ENCODE results near the gene ADAMTS19.
A peak's percentile ranks its signal among the peaks of the same experiment; 100 is the strongest.
"Not testable (repeated sequence)": the region's sequence is repeated elsewhere in the genome, so short reads cannot be mapped to it uniquely, and the experiment has no call there.

Gene ADAMTS19, protein sequence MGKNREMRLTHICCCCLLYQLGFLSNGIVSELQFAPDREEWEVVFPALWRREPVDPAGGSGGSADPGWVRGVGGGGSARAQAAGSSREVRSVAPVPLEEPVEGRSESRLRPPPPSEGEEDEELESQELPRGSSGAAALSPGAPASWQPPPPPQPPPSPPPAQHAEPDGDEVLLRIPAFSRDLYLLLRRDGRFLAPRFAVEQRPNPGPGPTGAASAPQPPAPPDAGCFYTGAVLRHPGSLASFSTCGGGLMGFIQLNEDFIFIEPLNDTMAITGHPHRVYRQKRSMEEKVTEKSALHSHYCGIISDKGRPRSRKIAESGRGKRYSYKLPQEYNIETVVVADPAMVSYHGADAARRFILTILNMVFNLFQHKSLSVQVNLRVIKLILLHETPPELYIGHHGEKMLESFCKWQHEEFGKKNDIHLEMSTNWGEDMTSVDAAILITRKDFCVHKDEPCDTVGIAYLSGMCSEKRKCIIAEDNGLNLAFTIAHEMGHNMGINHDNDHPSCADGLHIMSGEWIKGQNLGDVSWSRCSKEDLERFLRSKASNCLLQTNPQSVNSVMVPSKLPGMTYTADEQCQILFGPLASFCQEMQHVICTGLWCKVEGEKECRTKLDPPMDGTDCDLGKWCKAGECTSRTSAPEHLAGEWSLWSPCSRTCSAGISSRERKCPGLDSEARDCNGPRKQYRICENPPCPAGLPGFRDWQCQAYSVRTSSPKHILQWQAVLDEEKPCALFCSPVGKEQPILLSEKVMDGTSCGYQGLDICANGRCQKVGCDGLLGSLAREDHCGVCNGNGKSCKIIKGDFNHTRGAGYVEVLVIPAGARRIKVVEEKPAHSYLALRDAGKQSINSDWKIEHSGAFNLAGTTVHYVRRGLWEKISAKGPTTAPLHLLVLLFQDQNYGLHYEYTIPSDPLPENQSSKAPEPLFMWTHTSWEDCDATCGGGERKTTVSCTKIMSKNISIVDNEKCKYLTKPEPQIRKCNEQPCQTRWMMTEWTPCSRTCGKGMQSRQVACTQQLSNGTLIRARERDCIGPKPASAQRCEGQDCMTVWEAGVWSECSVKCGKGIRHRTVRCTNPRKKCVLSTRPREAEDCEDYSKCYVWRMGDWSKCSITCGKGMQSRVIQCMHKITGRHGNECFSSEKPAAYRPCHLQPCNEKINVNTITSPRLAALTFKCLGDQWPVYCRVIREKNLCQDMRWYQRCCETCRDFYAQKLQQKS

DNA sequence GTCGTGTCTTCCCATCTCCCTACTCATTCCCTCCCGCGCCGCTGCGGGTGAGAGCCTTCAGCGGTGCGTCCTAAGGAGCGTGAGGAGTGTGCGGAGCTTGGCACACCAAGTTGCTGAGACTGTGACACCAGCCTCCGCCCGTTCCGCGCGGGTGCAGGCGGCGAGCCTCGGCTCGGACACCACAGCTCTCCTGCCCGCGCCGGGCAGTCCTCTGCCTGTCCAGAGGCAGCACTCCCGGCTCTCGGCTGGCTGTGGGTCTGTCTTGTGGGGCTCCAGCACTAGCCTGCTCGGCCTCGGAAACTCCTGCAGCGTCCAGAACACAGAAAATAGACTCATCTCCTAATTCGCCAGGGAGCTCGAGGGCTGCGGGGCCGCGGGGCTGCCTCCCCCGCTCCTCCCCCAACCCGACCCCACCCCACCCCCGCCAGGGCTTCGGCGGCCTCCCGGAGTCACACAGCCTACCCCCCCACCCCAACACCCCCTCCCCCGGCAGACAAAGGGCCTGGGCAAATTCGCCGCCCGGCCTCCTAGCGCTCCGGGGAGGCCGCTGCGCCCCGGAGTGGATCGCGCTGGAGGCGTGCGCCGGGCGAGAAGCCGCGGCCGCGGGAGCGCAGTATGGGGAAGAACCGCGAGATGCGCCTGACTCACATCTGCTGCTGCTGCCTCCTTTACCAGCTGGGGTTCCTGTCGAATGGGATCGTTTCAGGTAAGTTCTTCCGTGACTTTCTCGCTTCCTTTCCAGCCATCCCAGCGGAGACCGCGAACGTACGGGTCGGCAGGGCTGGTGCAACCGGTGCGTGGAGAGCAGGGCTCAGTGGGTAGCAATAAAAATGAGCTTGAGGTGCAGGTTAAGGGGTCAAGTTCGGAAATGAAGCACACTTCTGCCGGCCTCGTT, at the start of gene ADAMTS19:
ADAMTS19 (plus strand) TSS at position 522 of the 895 bp plus-strand sequence; CDS start at position 616, 94 bp downstream.
- peak; percentile 13 for DNase-seq (ENCODE audit: low read depth)

DNA sequence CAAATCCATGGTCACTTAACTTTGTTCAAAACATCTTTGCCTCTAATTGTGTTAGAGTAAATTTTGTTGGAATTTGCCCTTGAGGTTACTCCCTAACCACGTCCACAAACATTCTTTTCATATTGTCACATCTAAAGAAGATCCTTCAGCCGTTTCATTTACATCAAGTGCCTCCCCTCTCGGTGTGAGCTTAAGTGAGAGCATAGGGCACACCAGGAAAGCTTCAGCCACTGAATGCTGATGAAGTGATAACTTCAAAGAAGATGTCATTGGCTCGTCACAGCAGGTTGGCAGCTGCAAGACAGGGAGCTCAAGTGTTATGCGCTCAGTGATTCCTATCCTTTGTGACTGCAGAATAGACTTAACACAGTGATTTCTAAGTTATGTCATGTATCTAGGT, 49.6 kb upstream of the ADAMTS19 start:
- DNase-seq (ENCODE audit: low read depth) = no peak

DNA sequence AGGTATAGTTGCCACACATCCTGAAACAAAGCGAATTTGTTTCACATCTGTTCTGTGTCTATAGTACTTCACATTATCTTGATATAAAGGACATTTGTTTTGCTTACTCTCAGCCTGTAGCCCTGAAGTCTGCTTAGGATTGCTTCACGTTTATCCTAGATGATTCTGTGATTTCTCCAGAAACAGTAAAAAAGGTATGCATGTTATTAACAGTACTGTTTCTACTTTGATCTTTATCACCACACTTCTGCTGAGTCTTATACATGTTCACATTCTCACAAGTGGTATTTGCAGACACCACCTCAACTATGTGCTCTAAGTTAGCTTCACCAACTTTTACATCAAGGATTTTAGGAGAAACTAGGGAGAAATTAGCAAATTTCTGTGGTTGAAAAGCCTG, 47.4 kb upstream of the ADAMTS19 start:
- DNase-seq (ENCODE audit: low read depth) = no peak

DNA sequence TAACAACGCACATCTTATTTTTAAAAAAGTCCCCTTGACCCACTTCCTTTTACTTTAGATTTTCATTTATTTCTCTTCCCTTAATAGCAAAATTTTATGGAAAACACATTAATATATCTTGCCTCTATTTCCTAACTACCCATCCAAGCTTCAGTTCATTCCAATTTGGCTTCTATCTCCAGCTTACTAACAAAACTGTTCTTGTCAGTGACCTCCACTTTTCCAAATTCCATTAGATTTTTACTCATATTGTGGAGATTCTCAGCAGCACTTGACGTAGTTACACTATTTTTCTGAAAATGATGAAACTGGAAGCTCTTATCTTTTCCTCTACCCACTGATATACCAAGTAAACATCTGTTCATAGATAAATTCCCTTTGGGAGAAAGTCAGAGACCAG, 46.5 kb upstream of the ADAMTS19 start:
- DNase-seq (ENCODE audit: low read depth) = no peak

DNA sequence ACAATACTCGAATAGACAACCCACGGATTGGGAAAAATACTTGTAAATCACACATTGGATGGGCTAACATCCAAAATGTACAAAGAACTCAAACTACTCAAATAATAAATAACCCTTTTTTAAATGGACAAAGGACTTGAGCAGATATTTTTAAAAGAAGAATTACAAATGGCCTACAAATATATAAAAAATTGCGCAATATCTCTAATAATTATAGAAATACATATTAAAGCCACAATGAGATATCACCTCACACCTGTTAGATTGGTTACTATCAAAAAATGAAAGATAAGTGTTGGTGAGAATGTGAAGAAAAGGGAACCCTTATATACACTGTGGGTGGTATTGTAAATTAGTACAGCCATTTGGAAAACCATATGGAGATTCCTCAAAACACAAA, 40.8 kb upstream of the ADAMTS19 start:
- DNase-seq (ENCODE audit: low read depth) = no peak

DNA sequence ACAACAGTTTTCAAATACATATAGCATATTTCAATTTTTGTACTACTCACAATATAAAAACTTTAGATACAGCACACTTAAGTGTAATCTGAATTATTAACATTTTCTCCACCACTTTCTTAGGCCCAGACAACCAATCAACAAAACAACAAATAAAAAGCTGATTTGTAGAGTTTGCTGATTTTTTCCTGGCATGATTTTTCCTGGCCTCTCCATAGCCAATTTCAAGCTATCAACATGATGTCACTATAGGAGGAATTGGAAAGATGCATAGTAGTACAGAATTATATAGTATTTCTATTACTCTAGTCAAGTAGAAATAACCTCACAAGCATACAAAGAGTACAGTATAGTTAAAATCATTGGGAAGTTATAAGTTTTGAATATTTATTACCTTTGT, 35.1 kb upstream of the ADAMTS19 start:
- no peak for DNase-seq (ENCODE audit: low read depth)

DNA sequence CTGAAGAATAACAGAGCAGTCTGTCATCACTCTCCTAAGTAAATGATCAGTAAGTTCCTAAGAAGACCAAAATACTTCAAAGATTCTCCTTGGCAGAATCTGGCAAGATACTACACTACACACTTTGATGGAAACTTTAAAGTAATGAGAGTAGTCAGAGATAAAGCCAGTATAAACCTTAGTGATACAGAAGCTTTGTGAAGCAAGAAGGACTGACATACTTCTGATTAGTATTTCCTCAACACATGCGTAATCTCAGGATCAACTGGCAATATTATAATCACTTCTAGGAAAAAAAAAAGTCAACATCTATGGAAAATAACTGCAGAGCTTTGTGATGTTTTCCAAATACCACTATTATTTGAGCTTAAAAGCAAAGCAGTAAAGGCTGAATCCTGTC, 34.0 kb upstream of the ADAMTS19 start:
- DNase-seq (ENCODE audit: low read depth) = no peak

DNA sequence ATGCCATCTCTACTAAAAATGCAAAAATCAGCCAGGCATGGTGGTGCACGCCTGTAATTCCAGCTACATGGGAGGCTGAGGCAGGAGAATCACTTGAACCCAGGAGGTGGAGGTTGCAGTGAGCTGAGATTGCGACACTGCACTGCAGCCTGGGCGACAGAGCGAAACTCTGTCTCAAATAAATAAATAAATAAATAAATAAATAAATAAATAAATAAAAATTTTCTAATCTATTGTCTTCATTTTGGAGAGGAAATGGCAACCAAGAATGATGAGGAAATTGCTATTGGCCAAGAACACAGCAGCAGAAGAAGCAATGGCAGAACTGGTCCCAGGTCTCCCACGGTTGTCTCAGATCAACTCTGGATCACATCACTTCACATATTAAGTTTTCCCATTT, 31.5 kb upstream of the ADAMTS19 start:
- DNase-seq (ENCODE audit: low read depth) = not testable (repeated sequence)

DNA sequence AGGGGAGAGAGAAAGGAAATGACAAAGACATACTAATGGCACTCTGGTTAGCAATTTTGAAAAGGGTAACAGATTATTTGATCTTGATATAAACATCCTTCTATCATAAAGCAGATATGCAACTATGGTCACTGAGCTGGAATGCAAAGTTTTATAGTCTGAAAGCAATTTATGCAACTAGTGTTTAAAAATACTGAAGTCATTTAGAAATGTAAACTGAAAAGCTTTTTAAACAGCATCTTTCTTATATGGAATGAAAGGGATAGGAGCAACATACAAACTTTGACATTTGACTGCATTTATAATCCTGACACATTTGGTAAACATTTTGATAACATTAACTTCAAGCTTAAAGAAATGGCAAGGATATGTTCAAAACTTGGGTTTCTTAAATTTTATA, 28.7 kb upstream of the ADAMTS19 start:
- DNase-seq (ENCODE audit: low read depth) = no peak

DNA sequence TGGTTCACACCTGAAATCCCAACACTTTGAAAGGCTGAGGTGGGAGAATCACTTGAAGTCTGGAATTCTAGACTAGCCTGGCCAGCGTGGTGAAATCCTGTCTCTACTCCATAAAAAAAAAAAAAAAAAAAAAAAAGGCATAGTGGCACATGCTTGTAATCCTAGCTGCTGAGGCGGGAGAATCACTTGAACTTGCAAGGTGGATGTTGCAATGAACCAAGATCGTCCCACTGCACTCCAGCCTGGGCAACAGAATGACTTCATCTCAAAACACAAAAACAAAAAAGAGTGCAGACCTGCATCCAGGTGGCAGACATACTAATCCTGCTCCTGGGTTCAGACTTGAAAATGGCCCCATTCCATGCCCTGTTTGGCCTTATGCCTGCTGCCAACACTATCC, 21.8 kb upstream of the ADAMTS19 start:
- DNase-seq (ENCODE audit: low read depth) = no peak

DNA sequence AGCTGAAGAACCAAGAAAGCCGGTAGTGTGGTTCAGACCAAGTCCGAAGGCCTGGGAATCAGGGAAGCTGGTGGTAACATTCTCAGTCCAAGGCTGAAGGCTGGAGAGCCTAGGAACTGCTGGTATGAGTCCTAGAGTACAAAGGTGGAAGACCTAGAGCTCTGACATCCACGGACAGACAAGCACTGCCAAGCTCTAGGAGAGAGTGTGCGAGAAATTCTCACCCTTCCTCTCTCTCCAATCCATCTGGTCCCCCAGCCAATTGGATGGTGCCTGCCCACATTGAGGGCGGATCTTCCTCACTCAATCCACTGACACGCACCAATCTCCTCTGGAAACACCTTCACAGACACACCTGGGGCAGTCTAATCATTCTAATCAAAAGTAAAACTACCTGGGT, 19.7 kb upstream of the ADAMTS19 start:
- no peak for DNase-seq (ENCODE audit: low read depth)

DNA sequence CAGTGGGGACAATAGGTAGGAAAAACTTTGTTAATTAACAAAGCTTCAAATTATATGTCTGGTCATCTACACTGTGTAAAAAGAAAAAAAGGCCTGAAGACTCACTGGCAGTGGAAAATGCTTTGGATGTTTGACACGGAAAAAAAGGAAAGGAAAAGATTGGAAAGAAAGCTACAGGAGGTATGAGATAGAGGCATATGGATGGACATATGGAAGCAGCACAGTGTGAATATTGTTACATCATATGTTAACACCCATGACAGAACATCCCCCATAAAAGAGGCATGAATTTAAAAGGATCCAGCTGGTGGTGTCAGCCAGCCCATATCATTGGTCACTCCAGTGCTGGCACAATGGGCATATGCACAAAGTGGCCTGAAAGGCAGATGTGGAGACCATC, 19.0 kb upstream of the ADAMTS19 start:
- DNase-seq (ENCODE audit: low read depth) = no peak

DNA sequence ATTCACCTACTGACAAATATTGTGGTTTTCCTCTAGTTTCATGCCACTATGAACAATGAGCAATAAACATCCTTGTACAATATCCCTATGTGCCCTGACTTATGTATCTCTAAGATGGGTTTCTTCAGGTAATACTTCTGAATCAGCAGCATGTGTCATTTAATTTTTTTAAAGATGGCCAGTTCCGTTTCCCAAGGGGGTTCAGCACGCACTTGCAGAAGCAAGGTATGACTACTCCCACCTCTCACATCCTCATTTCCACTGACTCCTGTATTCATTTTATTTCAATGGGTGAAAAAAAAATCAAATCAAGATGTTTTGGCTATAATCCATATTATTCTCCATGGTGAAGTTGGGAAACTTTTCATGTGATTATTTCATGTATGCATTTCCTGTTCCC, 14.7 kb upstream of the ADAMTS19 start:
- DNase-seq (ENCODE audit: low read depth) = no peak

DNA sequence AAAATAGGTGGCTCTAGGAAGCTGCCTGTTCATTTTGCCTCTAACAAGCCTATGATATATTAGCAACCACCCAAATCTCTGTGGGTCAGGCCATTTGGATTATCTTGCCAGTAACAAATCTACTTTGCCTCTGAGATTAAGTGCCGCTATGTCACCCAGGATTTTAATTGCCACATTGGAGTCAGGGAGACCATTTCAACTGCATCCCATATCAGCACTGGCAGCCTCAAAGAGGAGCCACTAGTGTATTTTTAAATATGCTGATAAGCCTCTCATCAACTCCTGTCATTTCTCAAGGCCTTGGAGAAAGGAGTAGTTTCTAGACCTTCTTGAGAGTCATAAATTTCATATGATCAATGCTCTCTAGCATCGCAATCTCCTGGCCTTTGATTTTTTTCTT, 12.1 kb upstream of the ADAMTS19 start:
- DNase-seq (ENCODE audit: low read depth) = no peak

DNA sequence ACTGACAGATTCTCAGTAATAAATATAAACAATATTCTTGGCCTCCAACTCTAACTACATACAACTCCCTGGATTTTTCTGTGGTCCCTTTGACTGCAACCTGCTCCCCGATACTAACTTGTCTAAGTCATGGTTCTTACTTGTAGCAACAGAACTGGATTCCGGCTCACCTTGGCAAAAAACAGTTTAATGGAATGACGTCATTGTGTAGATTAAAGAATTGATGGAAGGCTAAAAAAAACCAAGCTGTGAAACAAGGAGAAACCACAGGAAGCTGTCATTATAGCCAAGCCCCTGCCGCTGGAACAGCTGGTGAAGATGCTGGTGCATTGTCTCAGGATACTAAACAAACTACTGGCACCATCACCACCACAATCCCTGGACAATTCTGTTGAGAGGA, 11.4 kb upstream of the ADAMTS19 start:
- no peak for DNase-seq (ENCODE audit: low read depth)

DNA sequence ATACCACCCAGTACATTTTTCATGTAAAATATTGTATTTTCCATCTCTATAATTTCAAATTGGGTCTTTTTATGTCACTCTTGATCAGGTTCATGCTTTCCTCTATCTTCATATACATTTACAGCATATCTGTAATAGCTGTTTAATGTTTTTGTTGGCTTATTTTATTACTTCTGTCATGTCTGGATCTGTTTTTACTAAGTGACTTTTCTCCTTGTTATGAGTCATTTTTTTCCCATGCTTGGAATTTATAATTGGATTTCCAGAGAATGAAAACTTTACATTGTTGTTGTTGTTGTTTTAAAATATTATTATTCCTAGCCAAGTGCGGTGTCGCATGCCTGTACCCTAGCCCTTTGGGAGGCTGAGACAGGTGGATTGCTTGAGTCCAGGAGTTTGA, 5.6 kb upstream of the ADAMTS19 start:
- DNase-seq (ENCODE audit: low read depth) = no peak

DNA sequence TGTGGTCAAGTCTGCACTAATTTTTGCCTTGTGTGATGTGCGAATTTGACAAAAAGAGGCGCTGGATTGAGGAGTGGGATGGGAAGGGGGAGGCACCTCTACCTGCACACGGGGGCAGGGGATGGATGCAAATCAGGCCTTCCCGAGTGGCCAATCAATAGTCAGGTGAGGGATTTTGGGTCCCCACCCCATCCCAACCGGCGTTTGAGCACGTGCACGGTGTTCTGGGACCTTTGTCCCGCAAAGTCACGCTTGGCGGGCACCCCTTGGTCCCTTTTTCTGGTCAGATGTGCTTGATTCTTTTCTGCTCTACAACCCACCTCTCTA, 685 bp upstream of the ADAMTS19 start:
- DNase-seq (ENCODE audit: low read depth) = no peak

DNA sequence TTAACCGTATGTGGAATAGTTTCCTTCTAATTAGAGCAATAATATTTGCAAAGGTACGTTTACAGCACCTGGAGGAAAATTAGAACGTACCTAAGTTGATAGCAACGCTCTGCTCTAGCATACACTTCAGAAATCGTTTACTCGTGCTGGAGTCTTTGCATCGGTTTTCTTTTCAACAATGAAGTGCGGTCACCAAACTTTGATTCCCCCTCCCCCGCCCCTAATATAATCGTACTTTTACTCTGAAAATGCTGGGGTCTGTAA, 506 bp downstream of the ADAMTS19 start:
- no peak for DNase-seq (ENCODE audit: low read depth)

DNA sequence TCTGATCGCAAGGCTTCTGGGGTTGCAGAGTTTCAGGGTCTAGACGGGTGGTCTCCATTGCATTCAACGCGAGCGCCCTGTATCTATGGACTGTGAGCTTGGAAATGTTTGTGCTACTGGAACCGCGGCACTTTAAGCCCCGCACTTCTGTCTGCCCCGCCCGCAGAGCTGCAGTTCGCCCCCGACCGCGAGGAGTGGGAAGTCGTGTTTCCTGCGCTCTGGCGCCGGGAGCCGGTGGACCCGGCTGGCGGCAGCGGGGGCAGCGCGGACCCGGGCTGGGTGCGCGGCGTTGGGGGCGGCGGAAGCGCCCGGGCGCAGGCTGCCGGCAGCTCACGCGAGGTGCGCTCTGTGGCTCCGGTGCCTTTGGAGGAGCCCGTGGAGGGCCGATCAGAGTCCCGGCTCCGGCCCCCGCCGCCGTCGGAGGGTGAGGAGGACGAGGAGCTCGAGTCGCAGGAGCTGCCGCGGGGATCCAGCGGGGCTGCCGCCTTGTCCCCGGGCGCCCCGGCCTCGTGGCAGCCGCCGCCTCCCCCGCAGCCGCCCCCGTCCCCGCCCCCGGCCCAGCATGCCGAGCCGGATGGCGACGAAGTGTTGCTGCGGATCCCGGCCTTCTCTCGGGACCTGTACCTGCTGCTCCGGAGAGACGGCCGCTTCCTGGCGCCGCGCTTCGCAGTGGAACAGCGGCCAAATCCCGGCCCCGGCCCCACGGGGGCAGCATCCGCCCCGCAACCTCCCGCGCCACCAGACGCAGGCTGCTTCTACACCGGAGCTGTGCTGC, 1.0 kb downstream of the ADAMTS19 start:
- no peak for DNase-seq (ENCODE audit: low read depth)

DNA sequence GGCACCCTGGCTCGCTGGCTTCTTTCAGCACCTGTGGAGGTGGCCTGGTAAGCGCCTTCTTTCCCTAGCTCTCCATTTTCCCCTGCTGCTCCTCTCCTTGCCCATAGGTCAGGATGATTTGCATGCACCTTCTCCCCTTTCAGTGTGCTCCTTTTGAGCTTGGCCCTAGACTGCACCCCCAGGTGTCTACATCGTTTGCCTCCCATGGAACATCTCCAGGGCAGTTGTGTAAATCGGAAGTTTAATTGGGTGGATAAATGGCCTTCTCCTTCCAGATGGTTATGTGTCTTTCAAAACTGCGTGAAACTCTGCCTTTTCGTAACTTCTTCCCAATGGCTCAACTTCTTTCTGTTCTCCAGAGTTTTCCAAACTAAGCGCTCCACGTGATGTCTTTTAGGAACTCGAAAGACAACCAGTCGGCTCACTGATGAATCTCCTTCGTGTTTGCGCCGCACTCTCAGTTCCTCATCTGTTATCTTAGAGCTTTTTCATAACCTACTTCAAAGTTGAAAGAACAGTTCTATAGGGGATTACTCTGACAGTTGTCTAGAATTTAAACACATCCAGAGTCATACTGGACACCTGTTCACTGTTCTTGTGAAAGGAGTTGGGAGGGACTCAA, 1.7 kb downstream of the ADAMTS19 start:
- DNase-seq (ENCODE audit: low read depth) = no peak
